HG02981 (cell line): ENCODE data around the gene INPP4B.

ENCODE experiments used
- ATAC-seq: cut with Tn5 transposase; IDR thresholded peaks from one replicate; pipeline ENCODE4 v1.9.1; 2021; ENCODE audit warnings: mild to moderate bottlenecking, moderate library complexity; ENCODE audit not compliant: unreplicated experiment

Gene INPP4B

DNA sequence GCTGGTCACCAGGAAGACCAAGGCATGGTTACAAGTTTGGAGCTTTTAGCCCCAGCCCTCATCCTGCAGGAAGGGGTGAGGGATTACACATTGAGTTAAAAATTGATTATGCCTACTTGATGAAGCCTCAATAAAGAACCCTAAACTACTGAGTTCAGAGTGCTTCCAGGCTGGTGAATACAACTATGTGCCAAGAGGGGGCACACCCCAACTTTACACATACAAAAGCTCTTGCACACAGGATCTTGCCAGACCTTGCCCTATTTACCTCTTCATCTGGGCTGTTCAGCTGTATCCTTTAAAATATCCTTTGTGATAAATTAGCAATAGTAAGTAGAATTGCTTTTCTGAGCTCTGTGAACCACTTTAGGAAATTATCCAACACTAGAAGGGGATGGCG lies 489.3 kb downstream of the INPP4B start:
- no peak for ATAC-seq

DNA sequence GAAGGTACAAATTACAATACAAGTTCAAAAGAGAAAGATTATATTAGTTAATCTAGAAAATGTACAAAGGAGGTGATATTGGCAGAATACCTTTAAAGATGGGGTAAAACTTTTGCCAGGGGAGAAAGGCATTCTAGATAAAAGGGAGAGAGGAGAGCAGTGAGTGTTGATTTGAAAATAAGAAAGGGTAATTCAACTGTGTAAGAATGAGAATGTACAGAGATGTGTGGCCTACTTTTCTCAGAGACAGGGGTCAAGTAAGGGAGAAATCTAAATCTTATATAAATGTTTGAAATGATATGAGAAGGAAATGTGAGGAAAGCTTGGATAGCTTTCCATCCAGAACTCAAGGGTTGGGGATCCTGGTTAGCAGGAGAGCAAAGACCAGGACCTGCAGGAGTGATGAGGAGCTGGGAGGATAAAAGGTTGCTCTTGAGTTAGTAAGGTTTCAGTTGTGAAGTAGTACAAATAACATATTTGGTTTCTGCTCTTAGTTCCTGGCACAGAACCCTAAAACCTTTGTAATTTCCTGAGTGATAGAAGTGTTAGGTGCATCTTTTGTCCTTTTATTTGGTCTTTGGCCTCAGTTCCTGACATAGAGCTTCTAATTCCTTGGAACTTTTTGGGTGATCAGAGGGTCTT lies 489.9 kb downstream of the INPP4B start:
- ATAC-seq = no peak

DNA sequence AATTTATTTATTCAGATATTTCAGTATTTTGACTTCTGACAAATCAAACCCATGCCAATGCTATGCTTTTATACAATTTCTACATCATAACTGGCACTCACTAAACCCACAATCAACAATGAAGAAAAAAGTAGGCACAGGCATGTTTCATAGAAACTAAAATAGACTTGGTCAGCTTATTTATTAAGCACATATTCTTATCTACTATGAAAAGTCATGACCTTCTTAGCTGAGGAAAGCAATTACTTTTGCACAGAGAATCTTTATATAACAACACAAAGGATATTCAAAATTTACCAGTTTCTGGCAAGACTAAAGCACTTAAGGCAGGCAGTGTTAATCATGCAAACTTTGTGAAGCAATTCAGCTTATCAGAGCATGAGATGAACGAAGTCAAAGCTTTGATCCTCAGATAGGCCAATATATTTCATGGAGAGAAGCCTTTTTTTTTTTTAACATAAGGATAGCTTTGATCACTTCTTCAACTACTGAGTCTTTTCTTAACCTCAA lies 490.6 kb downstream of the INPP4B start:
- ATAC-seq = no peak

DNA sequence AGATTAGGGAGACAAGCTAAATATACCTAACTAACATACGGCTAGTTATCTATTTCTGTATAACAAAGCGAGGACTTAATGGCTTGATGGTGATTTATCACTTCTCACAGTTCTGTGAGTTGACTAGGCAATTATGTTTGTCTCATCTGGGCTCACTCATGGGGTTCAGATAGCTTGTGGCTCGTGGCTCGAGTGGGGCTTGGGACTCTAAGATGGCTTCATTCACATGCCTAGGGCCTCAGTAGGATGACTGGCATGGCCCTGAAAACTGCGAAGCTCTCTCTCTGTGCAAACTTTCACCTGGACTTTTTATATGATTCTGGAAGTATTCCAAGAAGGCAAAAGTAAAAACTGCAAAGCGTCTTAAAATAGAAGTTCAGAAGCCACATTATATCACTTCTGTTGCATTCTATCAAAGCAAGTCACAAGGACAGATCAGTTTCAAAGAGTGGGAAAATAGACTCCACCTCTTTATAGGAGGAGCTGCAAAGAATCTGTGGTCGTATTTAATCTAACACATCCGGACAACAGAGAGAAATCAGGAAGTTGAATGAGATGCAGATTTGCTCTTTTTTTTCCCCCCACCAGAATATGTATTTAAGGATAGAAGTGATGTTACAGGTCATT lies 491.2 kb downstream of the INPP4B start:
- no peak for ATAC-seq

- ATAC-seq = no peak
Measured at GRCh38 chr4:142354041-142354440, 492.1 kb downstream of the INPP4B start.

- peak; percentile 62 for ATAC-seq
Measured at GRCh38 chr4:142353149-142353738, 492.9 kb downstream of the INPP4B start.

GRCh38 chr4:142352712-142353111 lies 493.4 kb downstream of the INPP4B start:
- no peak for ATAC-seq

DNA sequence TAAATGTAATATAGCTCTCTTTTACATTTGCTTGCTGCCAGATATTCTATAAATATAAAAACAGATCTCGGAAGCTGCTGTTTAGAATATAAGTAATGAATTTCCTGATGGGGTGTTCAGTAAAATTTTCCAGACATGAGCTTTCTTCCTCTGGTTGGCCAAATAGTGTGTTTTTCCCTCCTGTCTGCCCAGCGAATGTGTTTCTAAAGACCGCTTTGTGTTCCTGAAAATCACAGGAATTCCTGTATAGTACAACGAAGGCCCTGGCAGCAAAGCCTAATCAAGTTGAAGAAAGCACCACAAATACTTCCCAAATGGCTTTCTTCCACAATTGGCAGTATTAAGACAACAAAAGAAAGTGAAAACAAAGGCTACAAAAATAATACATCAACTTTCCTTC lies 494.1 kb downstream of the INPP4B start:
- no peak for ATAC-seq

DNA sequence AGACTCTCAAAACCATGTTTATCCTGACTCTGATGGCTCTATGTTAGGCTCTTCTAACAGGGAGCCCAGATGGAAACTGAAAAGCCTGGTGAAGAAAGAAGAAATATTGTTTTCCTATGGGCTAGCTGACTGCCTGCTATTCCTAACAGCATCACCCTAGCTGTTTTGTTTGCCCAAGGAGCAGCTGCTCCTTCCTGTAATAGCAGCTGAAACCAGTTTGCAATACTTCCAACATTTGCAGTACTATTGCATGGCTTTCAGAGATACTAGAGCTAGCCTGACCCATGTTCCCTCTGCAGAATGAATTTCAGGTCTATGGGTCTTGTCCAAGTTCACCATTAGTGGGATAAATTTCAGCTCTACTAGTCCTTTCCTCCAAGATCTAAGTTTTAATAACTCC lies 495.2 kb downstream of the INPP4B start:
- no peak for ATAC-seq

GRCh38 chr4:142348613-142349021 lies 497.5 kb downstream of the INPP4B start:
- ATAC-seq = no peak

GRCh38 chr4:142347241-142347640 lies 498.9 kb downstream of the INPP4B start:
- no peak for ATAC-seq

DNA sequence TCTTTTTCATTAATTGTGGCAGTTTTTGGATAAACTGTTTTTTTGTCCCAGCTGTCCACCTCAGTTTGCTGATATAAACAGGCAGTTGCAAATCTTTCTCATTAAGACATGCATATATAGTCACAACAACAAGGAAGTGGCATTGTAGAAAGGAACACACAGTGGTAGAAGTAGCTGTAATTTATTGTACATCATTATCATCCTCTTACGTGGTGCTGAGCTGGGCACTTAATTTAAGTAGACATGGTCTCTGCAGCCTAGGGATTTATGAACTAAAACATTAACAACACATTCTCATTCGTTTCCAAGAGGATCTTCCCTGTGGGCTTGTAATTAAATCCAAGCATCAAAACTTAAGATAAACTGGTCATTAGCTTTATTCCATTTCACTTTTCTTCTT lies 500.2 kb downstream of the INPP4B start:
- ATAC-seq = no peak

DNA sequence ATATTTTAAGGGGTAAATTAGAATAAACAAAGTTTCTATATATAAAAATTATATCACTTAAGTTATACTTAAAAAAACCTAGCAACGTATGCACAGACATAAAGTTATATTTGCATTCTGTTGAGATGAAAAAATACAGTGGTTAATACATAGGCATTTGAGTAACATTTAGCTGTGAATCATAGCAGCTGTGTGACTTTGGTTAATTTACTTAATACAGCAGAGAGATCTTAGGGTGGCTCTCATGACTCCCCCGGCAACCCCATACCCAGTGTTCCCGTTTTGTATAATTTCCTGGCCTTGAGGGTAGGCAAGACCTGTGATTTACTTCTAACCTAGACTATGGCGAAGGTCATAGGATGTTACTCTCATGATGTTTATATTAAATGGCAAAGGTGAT lies 504.8 kb downstream of the INPP4B start:
- no peak for ATAC-seq

DNA sequence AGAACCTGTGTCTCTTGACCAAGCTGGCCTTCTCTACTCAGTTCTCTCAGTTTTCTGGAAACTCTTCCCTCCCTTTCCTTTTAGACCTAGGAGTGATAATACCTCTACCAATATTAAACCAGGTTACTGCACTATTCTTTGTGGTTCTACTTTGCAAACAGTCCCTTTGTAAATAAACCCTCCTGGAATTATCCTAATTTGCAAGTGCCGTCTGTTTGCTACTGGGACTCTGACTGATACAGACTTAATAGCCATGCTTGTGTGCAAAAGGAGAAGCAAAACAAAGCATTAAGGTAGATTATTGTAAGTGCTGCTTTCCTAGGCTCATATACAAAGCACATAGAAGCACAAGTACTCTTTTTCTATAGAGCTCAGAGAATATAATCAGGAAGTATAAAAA lies 507.0 kb downstream of the INPP4B start:
- no peak for ATAC-seq

DNA sequence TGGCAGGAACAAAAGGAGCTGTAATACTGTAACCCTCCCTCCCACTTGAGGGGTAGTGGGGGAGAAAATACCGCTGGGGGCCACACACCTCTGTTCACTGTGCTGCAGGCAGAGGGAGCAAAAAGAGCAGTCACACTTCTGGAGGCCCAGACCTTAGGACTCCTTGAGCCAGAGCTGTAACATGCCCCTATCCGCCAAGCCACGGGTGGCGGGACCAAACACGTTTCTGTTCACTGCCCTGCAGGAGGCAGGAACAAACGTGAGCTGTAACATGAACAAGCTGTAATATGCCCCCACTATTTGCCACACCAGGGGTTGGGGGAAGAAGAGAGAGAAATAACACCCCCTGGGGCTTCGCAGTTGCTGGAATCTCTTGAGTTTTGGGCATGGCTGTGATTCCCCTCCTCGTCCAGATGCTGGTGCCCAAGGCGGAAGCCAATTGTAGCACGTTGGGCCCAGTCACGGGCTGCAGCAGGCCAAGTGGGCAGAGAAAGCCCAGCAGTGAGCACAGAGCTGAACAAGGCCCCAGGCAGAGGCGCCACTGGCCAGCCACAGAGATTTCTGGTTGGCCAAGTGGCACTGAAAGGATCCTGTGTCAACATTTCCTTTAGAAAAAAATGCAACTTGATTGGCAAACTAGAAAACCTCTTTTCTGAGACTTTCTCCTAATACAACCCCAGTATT lies 509.7 kb downstream of the INPP4B start:
- no peak for ATAC-seq

DNA sequence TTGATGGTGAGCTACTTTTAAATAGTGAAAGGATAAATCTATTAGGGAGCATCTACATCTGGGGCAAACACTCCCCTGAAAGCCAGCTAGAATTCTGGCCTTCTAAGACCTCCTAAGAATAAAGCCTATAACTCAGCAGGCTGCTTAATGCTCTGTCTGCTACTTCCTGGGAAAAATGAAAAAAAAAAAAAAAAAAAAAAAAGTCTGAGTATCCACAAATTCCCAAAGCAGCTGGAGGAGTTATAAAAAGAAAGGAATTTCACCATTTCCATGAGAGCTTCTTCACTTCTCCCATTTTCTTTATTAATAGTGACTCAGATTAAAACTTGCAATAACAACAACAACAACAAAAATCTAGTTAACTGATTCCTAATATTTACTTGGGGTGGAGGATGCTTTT lies 511.2 kb downstream of the INPP4B start:
- no peak for ATAC-seq

DNA sequence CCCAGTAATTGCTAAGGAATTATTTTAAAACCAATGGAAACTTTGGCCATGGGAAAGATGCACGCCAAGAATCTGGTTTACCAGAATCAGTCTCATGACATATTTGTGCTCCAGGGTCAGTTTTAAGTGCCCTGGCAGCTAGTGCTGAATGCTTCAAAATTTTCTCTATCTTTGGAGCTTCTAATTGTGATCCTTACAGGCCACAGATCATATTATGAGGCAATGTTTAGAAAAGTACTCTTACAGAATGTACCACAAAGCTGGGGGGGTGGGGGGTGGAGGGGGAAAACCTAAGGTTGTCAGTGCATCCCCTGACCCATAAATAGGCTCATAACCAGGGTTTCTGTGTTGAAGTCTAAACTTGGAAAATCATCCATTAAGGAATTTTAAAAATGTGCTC lies 514.5 kb downstream of the INPP4B start:
- no peak for ATAC-seq

- no peak for ATAC-seq
Measured at GRCh38 chr4:142331132-142331531, 515.0 kb downstream of the INPP4B start.

DNA sequence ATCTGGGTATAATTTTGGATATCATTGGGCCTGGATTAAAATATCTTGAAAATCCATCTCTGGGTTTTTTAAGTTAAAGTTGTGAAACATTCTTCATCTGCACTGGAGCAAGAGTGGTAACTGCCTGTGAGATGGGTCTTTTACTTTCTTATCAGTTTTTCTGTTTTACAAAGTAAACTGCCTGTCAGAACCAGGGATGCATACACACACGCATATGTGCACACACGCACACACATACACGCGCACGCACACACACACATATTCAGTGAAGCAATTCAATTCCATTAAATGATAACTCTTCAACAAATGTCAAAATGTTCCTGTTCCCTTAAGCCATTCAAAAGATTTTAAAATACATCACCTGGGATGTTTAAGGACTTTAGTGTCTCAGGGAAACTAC lies 515.8 kb downstream of the INPP4B start:
- ATAC-seq = no peak

- no peak for ATAC-seq
Measured at GRCh38 chr4:142329313-142329712, 516.8 kb downstream of the INPP4B start.

- no peak for ATAC-seq
Measured at GRCh38 chr4:142326181-142326580, 519.9 kb downstream of the INPP4B start.

DNA sequence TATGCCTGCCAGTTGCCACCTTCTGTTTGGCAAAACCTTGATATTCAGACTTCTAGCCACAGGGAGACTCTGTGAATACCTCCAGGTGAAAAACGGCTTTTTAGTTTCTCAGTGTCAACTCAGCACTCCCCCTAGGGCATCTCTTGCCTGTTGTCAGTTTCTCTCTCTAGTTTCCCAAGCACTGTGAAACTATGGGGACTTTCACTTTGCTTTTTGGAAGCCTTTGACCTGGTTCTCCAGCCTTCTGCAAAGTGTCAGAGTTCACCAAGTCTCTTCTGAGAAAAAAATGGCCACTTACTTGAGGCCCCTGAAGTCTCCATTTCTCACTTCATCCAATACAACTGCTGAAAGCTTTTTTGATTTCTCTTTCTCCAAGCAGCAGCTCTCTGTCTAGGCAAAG lies 521.5 kb downstream of the INPP4B start:
- ATAC-seq = no peak
